Ovary (tissue), 3 donors: Measurements from ENCODE around the gene SLC35B3.

ENCODE experiments used
- CTCF ChIP-seq, 3 donors: fragments of 450-650 bp in 2 of 3; fragments of 200-600 bp in 1 of 3; IDR thresholded peaks; one replicate each; pipeline versions ENCODE4 v1.5.1 to v1.8.0; 2016 to 2022; ENCODE audit warnings: antibody characterized with exemption in 3 of 3, mild to moderate bottlenecking in 1 of 3
- EP300 ChIP-seq: sonication (generic); formaldehyde crosslinking; IDR thresholded peaks from one replicate; pipeline ENCODE4 v1.6.1; 2017; ENCODE audit warnings: antibody characterized with exemption
- donor health status: DM: no; HTN: no; CAD: no.

- TF ChIP-seq CTCF (IDR thresholded peaks at IDR 0.05): no peak
- no peak for TF ChIP-seq EP300
These were observed 6.8 kb upstream of the SLC35B3 start for GRCh38 chr6:8442150-8442549.
